Muscle of leg (tissue), 11 donors: Measurements from ENCODE around the gene JAZF1. TPM values are rescaled to one million over a fixed set of nuclear protein-coding genes. Genes with fewer than 3 reads are reported as not detected.

ENCODE experiments used
- DNase-seq: peaks from one replicate; pipeline ENCODE4 v3.0.0; 2013
- H3K27ac ChIP-seq: one replicate; pipeline ENCODE4 v1.5.1; 2013; ENCODE audit warnings: mild to moderate bottlenecking, low read length, control low read depth
- H3K27me3 ChIP-seq: one replicate; pipeline ENCODE4 v1.6.1; 2013; ENCODE audit warnings: low read length; ENCODE audit not compliant: control insufficient read depth, insufficient read depth
- H3K36me3 ChIP-seq: one replicate; pipeline ENCODE4 v1.6.1; 2013; ENCODE audit warnings: low read length; ENCODE audit not compliant: control insufficient read depth, insufficient read depth
- H3K4me1 ChIP-seq: one replicate; pipeline ENCODE4 v1.6.1; 2013; ENCODE audit warnings: low read length; ENCODE audit not compliant: control insufficient read depth, insufficient read depth
- H3K4me3 ChIP-seq: one replicate; pipeline ENCODE4 v1.5.1; 2013; ENCODE audit warnings: low read length, control low read depth
- H3K9me3 ChIP-seq: replicated peaks from 2 replicates; pipeline ENCODE4 v1.6.1; 2013; ENCODE audit warnings: low read depth, low read length; ENCODE audit not compliant: control insufficient read depth
- WGBS: methylation state at CpG from one replicate; pipeline ENCODE4 v1.1.5; 2013; ENCODE audit warnings: missing lambda C conversion rate; ENCODE audit not compliant: insufficient coverage; 5-methylcytosine and 5-hydroxymethylcytosine counted together
- polyA plus RNA-seq, 8 donors: library from polyadenylated mRNA; unstranded; fragments of 120-200 nt; gene quantifications; one replicate each; pipeline versions ENCODE4 v1.2.1 to v1.2.3, GENCODE V29; 2013; ENCODE audit warnings: inconsistent platforms in 1 of 8, low replicate concordance in 1 of 8; ENCODE audit not compliant: insufficient read length in 8 of 8, insufficient read depth in 1 of 8
- total RNA-seq: library from RNA; stranded (reverse); fragments of 120-200 nt; gene quantifications from one replicate; pipeline ENCODE4 v1.2.4, GENCODE V29; 2013

The JAZF1 gene
- total and polyA plus RNA-seq, 9 donors, result 12.7 to 30.3 (median 28.1) TPM

GRCh38 chr7:27914409-27914808 is 266.2 kb downstream of the JAZF1 start:
- DNase-seq, result no peak
- Histone ChIP-seq H3K27me3 (no peaks in the 10 kb centered on the region), H3K9me3 (no peaks in the 10 kb centered on the region), H3K27ac (no peak overlapping the region), H3K4me1 (no peaks in the 10 kb centered on the region), H3K4me3 (no peak overlapping the region), H3K36me3 (no peaks in the 10 kb centered on the region)
- WGBS, result 100% methylated on average over 1 of the region's 3 CpGs

DNA sequence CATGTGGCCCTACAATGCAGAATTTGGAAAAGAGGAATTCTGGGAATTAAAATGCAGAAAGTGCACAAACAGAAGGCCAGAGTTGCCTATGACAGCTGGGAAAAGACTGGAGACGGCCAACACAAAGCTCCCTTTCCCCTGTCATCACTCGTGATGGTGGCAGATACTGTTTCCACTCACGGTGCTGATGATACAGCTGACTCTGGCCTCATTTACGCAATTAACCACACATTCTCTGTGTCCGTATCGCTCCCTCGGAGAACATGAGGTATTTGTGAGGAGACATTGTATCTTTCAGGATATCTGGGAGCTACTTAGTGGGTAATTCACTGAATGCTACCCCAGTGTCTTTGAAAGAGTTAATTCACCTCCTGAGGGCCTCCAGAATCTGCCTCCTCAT is 267.8 kb downstream of the JAZF1 start:
- H3K9me3 ChIP-seq, result no peaks in the 10 kb centered on the region
- no peak overlapping the region for H3K4me3 ChIP-seq
- H3K27me3 ChIP-seq, result no peaks in the 10 kb centered on the region
- H3K27ac ChIP-seq, result no peak overlapping the region
- 55% methylated on average over 2 of the region's 7 CpGs for WGBS
- H3K4me1 ChIP-seq, result no peaks in the 10 kb centered on the region
- no peak for DNase-seq
- H3K36me3 ChIP-seq, result no peaks in the 10 kb centered on the region

DNA sequence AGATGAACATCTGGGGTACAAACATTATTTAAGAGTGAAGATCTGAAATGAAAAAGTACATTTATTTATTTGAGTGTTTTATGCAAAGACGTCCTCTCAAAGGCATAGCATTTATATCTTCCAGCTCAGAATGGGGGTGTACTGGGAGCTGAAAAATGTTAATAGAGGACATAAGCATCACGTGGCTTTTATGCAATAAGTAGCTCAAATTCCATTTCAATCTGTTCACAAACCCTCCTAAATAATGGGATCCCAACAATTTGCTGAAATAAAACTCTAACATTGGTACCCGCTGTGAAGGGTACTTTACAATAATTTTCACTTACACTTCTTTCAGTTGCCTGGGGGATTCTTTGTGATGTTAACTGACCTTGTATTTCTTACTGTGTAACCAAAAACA is 268.7 kb downstream of the JAZF1 start:
- Histone ChIP-seq H3K27ac (no peak overlapping the region), H3K9me3 (no peaks in the 10 kb centered on the region), H3K4me1 (no peaks in the 10 kb centered on the region), H3K36me3 (no peaks in the 10 kb centered on the region), H3K27me3 (no peaks in the 10 kb centered on the region), H3K4me3 (no peak overlapping the region)
- no CpG with 5 or more reads among the region's 3 CpGs for WGBS
- no peak for DNase-seq

- H3K4me1 ChIP-seq, result no peaks in the 10 kb centered on the region
- 88% methylated on average over 2 of the region's 3 CpGs for WGBS
- no peak overlapping the region for H3K27ac ChIP-seq
- H3K36me3 ChIP-seq, result no peaks in the 10 kb centered on the region
- H3K27me3 ChIP-seq, result no peaks in the 10 kb centered on the region
- no peaks in the 10 kb centered on the region for H3K9me3 ChIP-seq
- DNase-seq, result no peak
- H3K4me3 ChIP-seq, result no peak overlapping the region
Observed at GRCh38 chr7:27910326-27910725, 270.3 kb downstream of the JAZF1 start.

GRCh38 chr7:27908534-27909165 is 271.9 kb downstream of the JAZF1 start:
- Histone ChIP-seq H3K4me3 (no peak overlapping the region), H3K36me3 (no peaks in the 10 kb centered on the region), H3K9me3 (no peaks in the 10 kb centered on the region), H3K27me3 (no peaks in the 10 kb centered on the region), H3K27ac (no peak overlapping the region), H3K4me1 (no peaks in the 10 kb centered on the region)
- 93% methylated on average over 3 of the region's 4 CpGs for WGBS
- DNase-seq, result no peak

GRCh38 chr7:27906385-27907091 is 274.1 kb downstream of the JAZF1 start:
- Histone ChIP-seq H3K4me3 (no peak overlapping the region), H3K27ac (no peak overlapping the region), H3K9me3 (no peaks in the 10 kb centered on the region), H3K27me3 (no peaks in the 10 kb centered on the region), H3K36me3 (no peaks in the 10 kb centered on the region), H3K4me1 (peaks cover under 1% of the 10 kb centered on the region)
- WGBS, result 50% methylated on average over 1 of the region's 4 CpGs
- no peak for DNase-seq

DNA sequence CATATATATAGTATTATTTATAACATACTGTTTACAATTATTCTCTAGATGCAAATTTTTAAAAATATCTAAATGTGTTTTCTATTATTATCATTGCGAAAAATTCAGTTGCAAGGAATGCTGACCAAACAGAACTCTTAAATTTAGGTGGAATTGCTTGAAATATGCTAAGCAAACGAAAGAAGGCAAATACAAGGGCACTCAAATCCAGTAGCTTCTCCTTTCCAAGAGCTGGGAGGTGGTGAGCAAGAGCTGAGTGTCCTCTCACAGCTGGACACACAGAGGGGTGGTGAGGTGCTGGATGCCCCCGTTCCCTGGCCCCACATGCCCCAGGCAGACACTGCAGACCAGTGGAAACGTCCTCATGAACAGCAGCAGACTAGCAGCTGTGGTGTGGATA is 274.6 kb downstream of the JAZF1 start:
- peaks cover 3% of the 10 kb centered on the region for H3K4me1 ChIP-seq
- no peak for DNase-seq
- H3K27me3 ChIP-seq, result no peaks in the 10 kb centered on the region
- H3K36me3 ChIP-seq, result no peaks in the 10 kb centered on the region
- H3K9me3 ChIP-seq, result no peaks in the 10 kb centered on the region
- no CpG with 5 or more reads among the region's 4 CpGs for WGBS
- no peak overlapping the region for H3K27ac ChIP-seq
- H3K4me3 ChIP-seq, result no peak overlapping the region

- WGBS, result 57% methylated on average over 1 of the region's 5 CpGs
- Histone ChIP-seq H3K36me3 (no peaks in the 10 kb centered on the region), H3K4me1 (peaks cover 3% of the 10 kb centered on the region), H3K4me3 (no peak overlapping the region), H3K27me3 (no peaks in the 10 kb centered on the region), H3K9me3 (no peaks in the 10 kb centered on the region), H3K27ac (peak overlapping the region; percentile 87)
- peak; percentile 78 for DNase-seq
Observed at GRCh38 chr7:27901028-27901760, 279.4 kb downstream of the JAZF1 start.

- H3K4me1 ChIP-seq, result peaks cover 3% of the 10 kb centered on the region
- H3K27ac ChIP-seq, result no peak overlapping the region
- H3K9me3 ChIP-seq, result no peaks in the 10 kb centered on the region
- no peak for DNase-seq
- WGBS, result 52% methylated on average over 2 of the region's 6 CpGs
- no peaks in the 10 kb centered on the region for H3K36me3 ChIP-seq
- no peak overlapping the region for H3K4me3 ChIP-seq
- no peaks in the 10 kb centered on the region for H3K27me3 ChIP-seq
Observed at GRCh38 chr7:27900006-27900405, 280.6 kb downstream of the JAZF1 start.

- H3K27me3 ChIP-seq, result no peaks in the 10 kb centered on the region
- WGBS, result 100% methylated on average over 1 of the region's 2 CpGs
- H3K36me3 ChIP-seq, result no peaks in the 10 kb centered on the region
- H3K27ac ChIP-seq, result no peak overlapping the region
- peaks cover 3% of the 10 kb centered on the region for H3K4me1 ChIP-seq
- no peak overlapping the region for H3K4me3 ChIP-seq
- no peaks in the 10 kb centered on the region for H3K9me3 ChIP-seq
- no peak for DNase-seq
Observed at GRCh38 chr7:27899601-27900000, 281.0 kb downstream of the JAZF1 start.
